B cell (primary cell): ENCODE data around the gene FKBP11. TPM values are rescaled to one million over a fixed set of nuclear protein-coding genes. Genes with fewer than 3 reads are reported as not detected.

Experiments used
- ATAC-seq: fragments of 200-7000 bp; cut with Tn5 transposase; one replicate; pipeline ENCODE4 v1.10.0; 2021; ENCODE audit warnings: low read depth, mild to moderate bottlenecking, moderate number of reproducible peaks, moderate library complexity
- CTCF ChIA-PET: fragments of 350-600 bp; sonication (Branson Sonifier 250); formaldehyde crosslinking; loops from one replicate; lab custom pipeline; 2021; ENCODE audit warnings: antibody characterized with exemption, inconsistent platforms; lab: Charles Lee
- POLR2A ChIA-PET: fragments of 350-600 bp; sonication (Branson Sonifier 250); formaldehyde crosslinking; loops from one replicate; lab custom pipeline; 2021; ENCODE audit warnings: antibody characterized with exemption; lab: Charles Lee
- DNase-seq: peaks from one replicate; pipeline ENCODE4 v3.0.0; 2013
- H2AFZ ChIP-seq: 2 replicates; pipeline ENCODE4 v1.6.1; 2012; ENCODE audit warnings: mild to moderate bottlenecking, low read depth, low read length; ENCODE audit not compliant: insufficient read depth, poor library complexity, severe bottlenecking
- H3K27ac ChIP-seq, 2 donors: 1 replicate in 1 of 2; 2 replicates in 1 of 2; pipeline ENCODE4 v1.5.1; 2012 to 2013; ENCODE audit warnings: low read length in 2 of 2, mild to moderate bottlenecking in 2 of 2, moderate library complexity in 1 of 2
- H3K27me3 ChIP-seq, 4 experiments: fragments of 200-600 bp in 1 of 4; sonication (generic) in 1 of 4; replicated peaks in 1 of 4; 1 replicate in 2 of 4; 2 replicates in 2 of 4; pipeline versions ENCODE4 v1.6.1 to v1.7.0; 2013 to 2016; ENCODE audit warnings: low read length in 3 of 4, mild to moderate bottlenecking in 2 of 4, mixed read lengths in 1 of 4, moderate library complexity in 1 of 4; ENCODE audit not compliant: insufficient read depth in 4 of 4, control insufficient read depth in 3 of 4; ENCODE audit errors: control extremely low read depth in 1 of 4
- H3K36me3 ChIP-seq, 2 experiments: replicated peaks in 1 of 2; 1 replicate in 1 of 2; 2 replicates in 1 of 2; pipeline versions ENCODE4 v1.6.1 to v1.7.1; 2013; ENCODE audit warnings: low read length in 1 of 2; ENCODE audit not compliant: insufficient read depth in 2 of 2, control insufficient read depth in 1 of 2; ENCODE audit errors: control extremely low read depth in 1 of 2, extremely low read depth in 1 of 2
- H3K4me1 ChIP-seq, 2 donors: fragments of 200-600 bp in 1 of 2; sonication (generic) in 1 of 2; 1 replicate in 1 of 2; 2 replicates in 1 of 2; pipeline versions ENCODE4 v1.5.1 to v1.6.1; 2013 to 2017; ENCODE audit warnings: low read length in 2 of 2; ENCODE audit not compliant: control insufficient read depth in 2 of 2, insufficient read depth in 2 of 2
- H3K4me2 ChIP-seq: replicated peaks from 2 replicates; pipeline ENCODE3; 2012; ENCODE audit warnings: mild to moderate bottlenecking, low read depth, low read length; ENCODE audit not compliant: poor library complexity, severe bottlenecking
- H3K4me3 ChIP-seq, 5 experiments: fragments of 200-600 bp in 1 of 5; sonication (generic) in 1 of 5; 1 replicate in 3 of 5; 2 replicates in 2 of 5; pipeline versions ENCODE4 v1.5.1 to v1.7.0; 2011 to 2016; ENCODE audit warnings: low read length in 4 of 5, mild to moderate bottlenecking in 4 of 5, low read depth in 2 of 5, control low read depth in 1 of 5, moderate library complexity in 1 of 5; ENCODE audit not compliant: insufficient read depth in 1 of 5; ENCODE audit errors: control extremely low read depth in 1 of 5, extremely low read depth in 1 of 5
- H3K79me2 ChIP-seq: fragments of 200-600 bp; sonication (generic); one replicate; pipeline ENCODE4 v1.6.0; 2016; ENCODE audit warnings: low read length; ENCODE audit not compliant: control insufficient read depth, insufficient read depth
- H3K9ac ChIP-seq: fragments of 200-600 bp; sonication (generic); 2 replicates; pipeline ENCODE4 v1.6.1; 2017; ENCODE audit warnings: mild to moderate bottlenecking, low read length, moderate library complexity
- H3K9me3 ChIP-seq, 3 donors: one replicate each; pipeline versions ENCODE4 v1.6.1 to v1.7.1; 2013; ENCODE audit warnings: low read length in 2 of 3; ENCODE audit not compliant: control insufficient read depth in 2 of 3, insufficient read depth in 1 of 3; ENCODE audit errors: control extremely low read depth in 1 of 3
- H4K20me1 ChIP-seq: 2 replicates; pipeline ENCODE4 v1.6.0; 2012; ENCODE audit warnings: mild to moderate bottlenecking, low read length; ENCODE audit not compliant: insufficient read depth, control insufficient read depth, poor library complexity, severe bottlenecking
- H3K27ac Mint-ChIP-seq: one replicate; pipeline ENCODE4 v1.8.0; 2021; ENCODE audit warnings: mixed read lengths
- H3K27me3 Mint-ChIP-seq: one replicate; pipeline ENCODE4 v1.8.0; 2021; ENCODE audit warnings: mixed read lengths
- H3K4me1 Mint-ChIP-seq: one replicate; pipeline ENCODE4 v1.8.0; 2021; ENCODE audit warnings: mixed read lengths
- H3K4me3 Mint-ChIP-seq: one replicate; pipeline ENCODE4 v1.8.0; 2021; ENCODE audit warnings: mixed read lengths
- H3K9me3 Mint-ChIP-seq: one replicate; pipeline ENCODE4 v1.8.0; 2022; ENCODE audit warnings: mixed read lengths; ENCODE audit not compliant: insufficient read depth
- EZH2 ChIP-seq: IDR thresholded peaks from 2 replicates; pipeline ENCODE4 v1.6.1; 2012; ENCODE audit warnings: borderline replicate concordance, low read depth, mild to moderate bottlenecking, moderate library complexity, low read length; ENCODE audit not compliant: insufficient read depth, poor library complexity, severe bottlenecking
- WGBS: methylation state at CpG from one replicate; pipeline ENCODE4 v1.1.5; 2013; ENCODE audit warnings: missing lambda C conversion rate; ENCODE audit not compliant: insufficient coverage; 5-methylcytosine and 5-hydroxymethylcytosine counted together
- intact Hi-C: fragments of 100-400 bp; cut with micrococcal nuclease; formaldehyde crosslinking; loops from one replicate; pipeline ENCODE4 v1.10.0; 2022
- polyA plus RNA-seq: library from polyadenylated mRNA; depleted of rRNA; stranded (reverse); fragments of >200 nt; gene quantifications from 2 replicates; pipeline ENCODE4 v1.2.3, GENCODE V29; 2012
- total RNA-seq, 2 donors: library from RNA; stranded (reverse); fragments of 120-200 nt in 1 of 2; gene quantifications; 1 replicate in 1 of 2; 2 replicates in 1 of 2; pipeline versions ENCODE4 v1.2.3 to v1.2.4, GENCODE V29; 2013 to 2022
- TF ChIP-seq, protein P1 (sequence below): fragments of 200-600 bp; IDR thresholded peaks from one replicate; pipeline ENCODE4 v1.8.0; 2022; ENCODE audit warnings: antibody characterized with exemption, mild to moderate bottlenecking

FKBP11 gene
- total and polyA plus RNA-seq, 2 donors (not counting 1 experiment from before 2014, with no cell fraction given), result 26.7 to 52.5 TPM

DNA sequence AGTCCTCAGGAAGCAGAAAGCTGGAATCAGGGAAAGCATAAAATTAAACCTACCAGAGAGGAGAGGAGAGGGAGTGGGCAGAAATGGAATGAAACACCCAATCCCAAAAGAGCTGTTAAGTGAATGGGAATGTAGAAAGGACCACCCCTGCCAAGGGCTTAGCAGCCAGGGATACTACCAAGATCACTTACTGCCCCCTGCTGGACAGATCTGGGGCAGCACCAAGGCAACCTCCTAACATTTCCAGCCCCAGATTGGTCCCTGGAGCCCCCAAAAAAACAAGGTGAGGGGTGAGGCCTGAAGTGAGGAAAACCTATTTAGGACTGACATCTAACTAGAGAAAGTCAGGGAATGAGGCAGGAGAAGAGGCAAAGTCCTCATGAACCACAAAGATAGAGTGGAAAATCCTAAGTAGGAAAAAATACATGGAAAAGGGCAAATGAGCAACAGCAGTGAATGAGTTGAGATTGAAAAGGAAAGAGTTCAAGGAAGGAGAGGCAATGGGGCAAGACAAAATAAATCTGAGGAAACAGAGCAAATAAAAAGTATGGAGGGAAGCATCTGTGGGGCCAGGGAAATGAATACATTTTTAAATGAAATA is 11.2 kb upstream of the FKBP11 start:
- intact Hi-C loops, result loop anchor here (1.0 to 5.0 kb wide), 4 partner anchors 12 to 83 kb away; partner anchors contain the start of gene ARF3
- H3K36me3 ChIP-seq, result peaks cover 16 to 52% of the 10 kb centered on the region in 2 experiments
- ChIA-PET POLR2A (interaction anchor here (0.8 to 1.1 kb wide), 2 partner anchors 11 to 48 kb away, joined by 3 to 5 read pairs; partner anchors contain the start of gene FKBP11), CTCF (interaction anchor here (0.7 to 8.5 kb wide), 16 partner anchors 8 to 84 kb away, joined by 3 to 104 read pairs (median 4); partner anchors contain the start of genes ARF3, DDX23, FKBP11 and WNT1)
- Mint-ChIP-seq H3K4me1 (peaks cover 37% of the 10 kb centered on the region), H3K27me3 (no peaks in the 10 kb centered on the region), H3K4me3 (no peak overlapping the region), H3K9me3 (no peaks in the 10 kb centered on the region), H3K27ac (peak overlapping the region; percentile 4)
- no peak overlapping the region for H3K9ac ChIP-seq
- no peaks in the 10 kb centered on the region for H3K9me3 ChIP-seq
- peaks cover 16 to 34% of the 10 kb centered on the region in 2 donors for H3K4me1 ChIP-seq
- ATAC-seq (peak; percentile 57), DNase-seq (peak; percentile 81)
- H3K27me3 ChIP-seq, result no peaks in the 10 kb centered on the region
- TF ChIP-seq, protein P1, sequence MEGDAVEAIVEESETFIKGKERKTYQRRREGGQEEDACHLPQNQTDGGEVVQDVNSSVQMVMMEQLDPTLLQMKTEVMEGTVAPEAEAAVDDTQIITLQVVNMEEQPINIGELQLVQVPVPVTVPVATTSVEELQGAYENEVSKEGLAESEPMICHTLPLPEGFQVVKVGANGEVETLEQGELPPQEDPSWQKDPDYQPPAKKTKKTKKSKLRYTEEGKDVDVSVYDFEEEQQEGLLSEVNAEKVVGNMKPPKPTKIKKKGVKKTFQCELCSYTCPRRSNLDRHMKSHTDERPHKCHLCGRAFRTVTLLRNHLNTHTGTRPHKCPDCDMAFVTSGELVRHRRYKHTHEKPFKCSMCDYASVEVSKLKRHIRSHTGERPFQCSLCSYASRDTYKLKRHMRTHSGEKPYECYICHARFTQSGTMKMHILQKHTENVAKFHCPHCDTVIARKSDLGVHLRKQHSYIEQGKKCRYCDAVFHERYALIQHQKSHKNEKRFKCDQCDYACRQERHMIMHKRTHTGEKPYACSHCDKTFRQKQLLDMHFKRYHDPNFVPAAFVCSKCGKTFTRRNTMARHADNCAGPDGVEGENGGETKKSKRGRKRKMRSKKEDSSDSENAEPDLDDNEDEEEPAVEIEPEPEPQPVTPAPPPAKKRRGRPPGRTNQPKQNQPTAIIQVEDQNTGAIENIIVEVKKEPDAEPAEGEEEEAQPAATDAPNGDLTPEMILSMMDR, result peak; percentile 97
- no peak for TF ChIP-seq EZH2
- H3K79me2 ChIP-seq, result peaks cover 10% of the 10 kb centered on the region
- no peak overlapping the region for H3K4me3 ChIP-seq
- H3K4me2 ChIP-seq, result no peak overlapping the region
- H4K20me1 ChIP-seq, result peaks cover 7% of the 10 kb centered on the region
- H3K27ac ChIP-seq, result no peak overlapping the region
- H2AFZ ChIP-seq, result no peak overlapping the region

DNA sequence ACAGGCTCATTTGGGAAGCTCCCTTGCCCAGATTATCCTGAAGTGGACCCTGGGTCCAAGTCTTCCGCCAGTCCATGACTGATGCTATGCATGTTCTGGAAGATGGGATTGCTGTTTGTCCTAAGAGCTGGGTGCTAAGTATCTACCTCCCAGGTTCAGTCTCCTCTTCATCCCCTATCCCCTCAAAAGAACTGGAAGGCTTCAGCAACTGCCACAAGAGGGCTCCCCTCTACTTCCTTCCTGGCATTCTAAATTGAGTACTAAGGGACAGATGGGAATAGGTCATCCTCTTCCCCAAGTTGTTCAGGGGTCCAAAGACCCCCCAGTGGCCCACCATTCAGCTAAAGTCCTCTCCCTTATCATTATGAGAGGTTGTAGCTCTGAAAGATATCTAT is 9.0 kb upstream of the FKBP11 start:
- DNase-seq (no peak), ATAC-seq (no peak)
- intact Hi-C loops, result no loop called here
- H3K9me3 Mint-ChIP-seq, result no peaks in the 10 kb centered on the region
- Histone ChIP-seq H3K4me3 (no peak overlapping the region), H3K36me3 (peaks cover 8 to 44% of the 10 kb centered on the region in 2 experiments), H3K9ac (no peak overlapping the region), H3K79me2 (peaks cover 15% of the 10 kb centered on the region), H3K27ac (no peak overlapping the region), H4K20me1 (peaks cover 7% of the 10 kb centered on the region), H2AFZ (no peak overlapping the region), H3K9me3 (no peaks in the 10 kb centered on the region), H3K4me1 (peaks cover 10 to 19% of the 10 kb centered on the region in 2 donors), H3K27me3 (no peaks in the 10 kb centered on the region), H3K4me2 (no peak overlapping the region)
- H3K27me3 Mint-ChIP-seq, result no peaks in the 10 kb centered on the region
- CTCF ChIA-PET, result interaction anchor here (0.8 to 8.5 kb wide), 10 partner anchors 11 to 154 kb away, joined by 3 to 104 read pairs (median 3); partner anchors contain the start of genes DDX23, FKBP11 and WNT1
- H3K4me1 Mint-ChIP-seq, result peaks cover 22% of the 10 kb centered on the region
- H3K4me3 Mint-ChIP-seq, result no peak overlapping the region
- POLR2A ChIA-PET, result no interaction called here
- WGBS, result no CpG with 5 or more reads among the region's 1 CpG
- no peak overlapping the region for H3K27ac Mint-ChIP-seq
- TF ChIP-seq, protein P1, result no peak
- no peak for TF ChIP-seq EZH2
